HepG2 (cell line): Measurements from ENCODE around the gene BANP. TPM values are rescaled to one million over a fixed set of nuclear protein-coding genes. Genes with fewer than 3 reads are reported as not detected.

ENCODE experiments used
- CCDC6 ChIP-seq: sonication (generic); formaldehyde crosslinking; IDR thresholded peaks from 2 replicates; pipeline ENCODE4 v1.8.1; 2022; ENCODE audit warnings: mild to moderate bottlenecking, missing genetic modification reagents, moderate library complexity
- DRAP1 ChIP-seq: IDR thresholded peaks from 2 replicates; pipeline ENCODE4 v1.6.1; 2016; ENCODE audit warnings: missing genetic modification reagents, missing compliant biosample characterization
- FIP1L1 ChIP-seq: fragments of 200-400 bp; formaldehyde crosslinking; IDR thresholded peaks from 2 replicates; pipeline ENCODE4 v1.6.1; 2018; ENCODE audit warnings: low read depth, mild to moderate bottlenecking, low read length, moderate library complexity, borderline replicate concordance; ENCODE audit not compliant: insufficient read depth
- GZF1 ChIP-seq: sonication (generic); formaldehyde crosslinking; IDR thresholded peaks from 2 replicates; pipeline ENCODE4 v1.5.1; 2020; ENCODE audit warnings: mild to moderate bottlenecking, missing genetic modification reagents
- KDM2A ChIP-seq: sonication (generic); formaldehyde crosslinking; IDR thresholded peaks from 2 replicates; pipeline ENCODE4 v1.4.0; 2020; ENCODE audit warnings: low read depth, missing genetic modification reagents, borderline replicate concordance
- NFYB ChIP-seq: sonication (generic); formaldehyde crosslinking; IDR thresholded peaks from 2 replicates; pipeline ENCODE4 v1.4.0; 2020; ENCODE audit warnings: missing genetic modification reagents
- NKX3-1 ChIP-seq: sonication (generic); formaldehyde crosslinking; IDR thresholded peaks from 2 replicates; pipeline ENCODE4 v1.5.0; 2020; ENCODE audit warnings: missing genetic modification reagents
- POLR2G ChIP-seq: fragments of 200-400 bp; formaldehyde crosslinking; IDR thresholded peaks from 2 replicates; pipeline ENCODE4 v1.6.1; 2018; ENCODE audit warnings: mild to moderate bottlenecking, low read depth, low read length, moderate library complexity
- SMAD9 ChIP-seq: sonication (generic); formaldehyde crosslinking; IDR thresholded peaks from 2 replicates; pipeline ENCODE4 v1.5.1; 2020; ENCODE audit warnings: mild to moderate bottlenecking, missing genetic modification reagents
- SNAPC5 ChIP-seq: sonication (generic); formaldehyde crosslinking; IDR thresholded peaks from 2 replicates; pipeline ENCODE4 v1.8.1; 2023; ENCODE audit warnings: mild to moderate bottlenecking, missing genetic modification reagents, borderline replicate concordance
- TP53 ChIP-seq: sonication (generic); formaldehyde crosslinking; conservative IDR thresholded peaks from 2 replicates; pipeline ENCODE4 v1.4.0; 2020; ENCODE audit warnings: missing genetic modification reagents
- XBP1 ChIP-seq: sonication (generic); formaldehyde crosslinking; IDR thresholded peaks from 2 replicates; pipeline ENCODE4 v1.5.0; 2020; ENCODE audit warnings: missing genetic modification reagents
- ZBTB4 ChIP-seq: sonication (generic); formaldehyde crosslinking; IDR thresholded peaks from 2 replicates; pipeline ENCODE4 v1.4.0; 2020; ENCODE audit warnings: missing genetic modification reagents, mild to moderate bottlenecking, borderline replicate concordance
- ZMYM2 ChIP-seq: sonication (generic); formaldehyde crosslinking; IDR thresholded peaks from 2 replicates; pipeline ENCODE4 v1.8.0; 2022; ENCODE audit warnings: mild to moderate bottlenecking, missing genetic modification reagents
- ZNF142 ChIP-seq: sonication (generic); formaldehyde crosslinking; IDR thresholded peaks from 2 replicates; pipeline ENCODE4 v1.4.0; 2020; ENCODE audit warnings: missing genetic modification reagents
- ZNF251 ChIP-seq: sonication (generic); formaldehyde crosslinking; IDR thresholded peaks from 2 replicates; pipeline ENCODE4 v1.9.0; 2021; ENCODE audit warnings: mild to moderate bottlenecking, missing genetic modification reagents
- ZNF652 ChIP-seq: IDR thresholded peaks from 2 replicates; pipeline ENCODE4 v1.6.1; 2016; ENCODE audit warnings: low read depth, borderline replicate concordance
- ZNF749 ChIP-seq: sonication (generic); formaldehyde crosslinking; IDR thresholded peaks from 2 replicates; pipeline ENCODE4 v1.8.0; 2022; ENCODE audit warnings: mild to moderate bottlenecking, missing genetic modification reagents, moderate library complexity, borderline replicate concordance
- ZSCAN22 ChIP-seq: sonication (generic); formaldehyde crosslinking; IDR thresholded peaks from 2 replicates; pipeline ENCODE4 v1.4.0; 2020; ENCODE audit warnings: mild to moderate bottlenecking, missing genetic modification reagents
- ZSCAN29 ChIP-seq: sonication (generic); formaldehyde crosslinking; conservative IDR thresholded peaks from 2 replicates; pipeline ENCODE4 v1.4.0; 2020; ENCODE audit warnings: mild to moderate bottlenecking, missing genetic modification reagents
- polyA plus RNA-seq, 8 experiments: library from polyadenylated mRNA; depleted of rRNA in 3 of 8; stranded (reverse) in 7 of 8; unstranded in 1 of 8; fragments of >200 nt; fragmentation: Illumina TruSeq in 4 of 8; extraction: Trizol in 4 of 8; gene quantifications; 2 replicates each; pipeline versions ENCODE4 v1.2.1 to v1.2.3, GENCODE V29; 2011 to 2016; ENCODE audit warnings: low read depth in 4 of 8, missing spikeins in 1 of 8, mixed read lengths in 1 of 8; ENCODE audit not compliant: insufficient read depth in 1 of 8
- total RNA-seq, 5 experiments: library from RNA; depleted of rRNA; stranded (reverse); fragments of >200 nt; fragmentation: Illumina TruSeq; extraction: Trizol; gene quantifications; 2 replicates each; pipeline ENCODE4 v1.2.3, GENCODE V29; 2016; ENCODE audit warnings: low read depth in 1 of 5

Gene BANP
- total and polyA plus RNA-seq, 2 of the 13 experiments (the other 11 are each of a cell fraction or from before 2014, with no cell fraction given) = 20.2 to 23.8 TPM

- TF ChIP-seq SMAD9 (no peak), ZNF749 (CRISPR knock-in tag) (no peak), CCDC6 (CRISPR knock-in tag) (no peak), DRAP1 (peak; percentile 72), GZF1 (CRISPR knock-in tag) (peak; percentile 70; the same call in 1 of the 2 replicates), ZBTB4 (CRISPR knock-in tag) (peak; percentile 100), ZMYM2 (CRISPR knock-in tag) (0 out of 2 replicates have a peak, but pooled peaks have one; percentile 39), NFYB (CRISPR knock-in tag) (peak; percentile 66), TP53 (CRISPR knock-in tag) (peak; percentile 92; the same call in 1 of the 2 replicates), FIP1L1 (no peak), ZNF142 (CRISPR knock-in tag) (peak; percentile 59; the same call in 1 of the 2 replicates), SNAPC5 (CRISPR knock-in tag) (no peak), POLR2G (peak; percentile 79; the same call in 1 of the 2 replicates), NKX3-1 (CRISPR knock-in tag) (no peak; the same call in 1 of the 2 replicates), ZNF251 (peak; percentile 85; the same call in 1 of the 2 replicates), ZSCAN29 (no peak; the same call in 1 of the 2 replicates), KDM2A (peak; percentile 85), XBP1 (CRISPR knock-in tag) (no peak), ZNF652 (CRISPR knock-in tag) (no peak), ZSCAN22 (CRISPR knock-in tag) (no peak; the same call in 1 of the 2 replicates)
These were observed at the start of gene BANP (continued) for GRCh38 chr16:87950765-87951551.
